ENCODE results near the gene SHB. TPM values are rescaled to one million over a fixed set of nuclear protein-coding genes. Genes with fewer than 3 reads are reported as not detected.

Gene SHB
- total and polyA plus RNA-seq, 2 of the 8 experiments (the other 6 are each of a cell fraction or from before 2014, with no cell fraction given) = 4.1 to 12.6 TPM

GRCh38 chr9:37979844-37980243, 89.2 kb downstream of the SHB start (continued):
- TF ChIP-seq CHD7 (IDR thresholded peaks at IDR 0.05; ENCODE audit: insufficient replicate concordance, low read length) (no peak), PHF8 (conservative IDR thresholded peaks at IDR 0.05; ENCODE audit: low read depth, low read length) (no peak), KDM1A (IDR thresholded peaks at IDR 0.05; ENCODE audit: borderline replicate concordance, low read length) (no peak), CHD1 (IDR thresholded peaks at IDR 0.05; ENCODE audit: low read depth, low read length) (no peak), SP1 (IDR thresholded peaks at IDR 0.05; ENCODE audit: low read depth, low read length) (no peak), SAP30 (IDR thresholded peaks at IDR 0.05; ENCODE audit: insufficient read depth, insufficient replicate concordance, low read length) (no peak), RAD21 (IDR thresholded peaks at IDR 0.05 in 1 of 2, conservative IDR thresholded peaks at IDR 0.05 in 1 of 2; ENCODE audit: low read depth in 2 of 2, low read length in 2 of 2) (no peak), TAF1 (IDR thresholded peaks at IDR 0.05; ENCODE audit: low read depth, low read length) (no peak), TAF7 (optimal IDR thresholded peaks at IDR 0.05; ENCODE audit: borderline replicate concordance, low read depth, low read length) (no peak)
- TF ChIP-seq, protein P1, sequence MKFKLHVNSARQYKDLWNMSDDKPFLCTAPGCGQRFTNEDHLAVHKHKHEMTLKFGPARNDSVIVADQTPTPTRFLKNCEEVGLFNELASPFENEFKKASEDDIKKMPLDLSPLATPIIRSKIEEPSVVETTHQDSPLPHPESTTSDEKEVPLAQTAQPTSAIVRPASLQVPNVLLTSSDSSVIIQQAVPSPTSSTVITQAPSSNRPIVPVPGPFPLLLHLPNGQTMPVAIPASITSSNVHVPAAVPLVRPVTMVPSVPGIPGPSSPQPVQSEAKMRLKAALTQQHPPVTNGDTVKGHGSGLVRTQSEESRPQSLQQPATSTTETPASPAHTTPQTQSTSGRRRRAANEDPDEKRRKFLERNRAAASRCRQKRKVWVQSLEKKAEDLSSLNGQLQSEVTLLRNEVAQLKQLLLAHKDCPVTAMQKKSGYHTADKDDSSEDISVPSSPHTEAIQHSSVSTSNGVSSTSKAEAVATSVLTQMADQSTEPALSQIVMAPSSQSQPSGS (IDR thresholded peaks at IDR 0.05; ENCODE audit: low read length) = no peak
